GM23338 (cell line): ENCODE results near the gene TEX54. TPM values are rescaled to one million over a fixed set of nuclear protein-coding genes. Genes with fewer than 3 reads are reported as not detected.

Source experiments
- ATAC-seq: fragments of 200-7000 bp; cut with Tn5 transposase; 3 replicates; pipeline ENCODE4 v1.9.1; 2020
- DNase-seq: peaks from one replicate; pipeline ENCODE4 v3.0.0-alpha.2; 2015; ENCODE audit warnings: low spot score
- H2AFZ ChIP-seq: fragments of 200-600 bp; sonication (generic); 2 replicates; pipeline ENCODE4 v1.8.0; 2016; ENCODE audit warnings: antibody characterized with exemption, mild to moderate bottlenecking, moderate library complexity
- H3F3A ChIP-seq: fragments of 200-600 bp; sonication (generic); replicated peaks from 2 replicates; pipeline ENCODE4 v1.8.0; 2017; ENCODE audit warnings: antibody characterized with exemption, mixed run types, low read depth
- H3K27ac ChIP-seq: fragments of 200-600 bp; sonication (generic); 2 replicates; pipeline ENCODE4 v1.6.1; 2016; ENCODE audit warnings: low read depth
- H3K27me3 ChIP-seq: fragments of 200-600 bp; sonication (generic); 2 replicates; pipeline ENCODE4 v1.8.0; 2016; ENCODE audit warnings: mild to moderate bottlenecking, mixed run types, moderate library complexity; ENCODE audit not compliant: insufficient read depth
- H3K36me3 ChIP-seq: fragments of 200-600 bp; sonication (generic); 2 replicates; pipeline ENCODE4 v1.8.0; 2016; ENCODE audit warnings: mild to moderate bottlenecking; ENCODE audit not compliant: insufficient read depth
- H3K4me1 ChIP-seq: fragments of 200-600 bp; sonication (generic); 2 replicates; pipeline ENCODE4 v1.8.0; 2016; ENCODE audit warnings: mild to moderate bottlenecking, moderate library complexity; ENCODE audit not compliant: insufficient read depth
- H3K4me2 ChIP-seq: fragments of 200-600 bp; sonication (generic); 2 replicates; pipeline ENCODE4 v1.7.1; 2017; ENCODE audit warnings: mixed run types
- H3K4me3 ChIP-seq: fragments of 200-600 bp; sonication (generic); 2 replicates; pipeline ENCODE4 v1.6.1; 2016; ENCODE audit warnings: mixed run types
- H3K79me2 ChIP-seq: fragments of 200-600 bp; sonication (generic); replicated peaks from 2 replicates; pipeline ENCODE4 v1.8.0; 2017; ENCODE audit warnings: mild to moderate bottlenecking; ENCODE audit not compliant: insufficient read depth
- H3K9me2 ChIP-seq: fragments of 200-600 bp; sonication (generic); 2 replicates; pipeline ENCODE4 v1.8.0; 2017; ENCODE audit not compliant: insufficient read depth
- H4K20me1 ChIP-seq: fragments of 200-600 bp; sonication (generic); replicated peaks from 2 replicates; pipeline ENCODE4 v1.8.0; 2017; ENCODE audit warnings: mild to moderate bottlenecking; ENCODE audit not compliant: insufficient read depth
- H3K27ac Mint-ChIP-seq: 2 replicates; pipeline ENCODE4 v1.8.0; 2020; ENCODE audit warnings: inconsistent platforms, mild to moderate bottlenecking, moderate library complexity, mixed read lengths
- H3K27me3 Mint-ChIP-seq: 3 replicates; pipeline ENCODE4 v1.8.0; 2022; ENCODE audit warnings: low read depth, mild to moderate bottlenecking, moderate library complexity, mixed read lengths, inconsistent platforms; ENCODE audit not compliant: insufficient read depth, poor library complexity
- H3K36me3 Mint-ChIP-seq: 3 replicates; pipeline ENCODE4 v1.8.0; 2021; ENCODE audit warnings: low read depth, mild to moderate bottlenecking, inconsistent platforms, moderate library complexity, mixed read lengths
- H3K4me1 Mint-ChIP-seq: 3 replicates; pipeline ENCODE4 v1.8.0; 2020; ENCODE audit warnings: mild to moderate bottlenecking, inconsistent platforms, mixed read lengths
- H3K4me3 Mint-ChIP-seq: 3 replicates; pipeline ENCODE4 v1.8.0; 2021; ENCODE audit warnings: moderate library complexity, mild to moderate bottlenecking, inconsistent platforms, mixed read lengths
- H3K9me3 Mint-ChIP-seq: 3 replicates; pipeline ENCODE4 v1.8.0; 2020; ENCODE audit warnings: moderate library complexity, mild to moderate bottlenecking, inconsistent platforms, mixed read lengths
- CREB1 ChIP-seq: fragments of 250-450 bp; sonication (Bioruptor Pico); IDR thresholded peaks from 2 replicates; pipeline ENCODE4 v1.5.0; 2020; ENCODE audit warnings: low read depth, mild to moderate bottlenecking, moderate library complexity
- POLR2AphosphoS5 ChIP-seq: IDR thresholded peaks from 2 replicates; pipeline ENCODE4 v1.6.1; 2016; ENCODE audit warnings: antibody characterized with exemption, low read depth
- STAT1 ChIP-seq: IDR thresholded peaks from one replicate; pipeline ENCODE4 v1.6.1; 2016; ENCODE audit warnings: antibody characterized with exemption; ENCODE audit not compliant: unreplicated experiment
- ZNF114 ChIP-seq: fragments of 250-450 bp; sonication (Bioruptor Pico); IDR thresholded peaks from 2 replicates; pipeline ENCODE4 v1.5.0; 2020; ENCODE audit warnings: mild to moderate bottlenecking, moderate library complexity
- ZNF331 ChIP-seq: fragments of 250-450 bp; sonication (Bioruptor Pico); IDR thresholded peaks from 2 replicates; pipeline ENCODE4 v1.5.0; 2020; ENCODE audit warnings: low read depth, mild to moderate bottlenecking, moderate library complexity
- polyA plus RNA-seq: library from polyadenylated mRNA; unstranded; fragments of >200 nt; fragmentation: Nextera tagmentation; extraction: Ambion mirVana; gene quantifications from 2 replicates; pipeline ENCODE4 v1.2.1, GENCODE V29; 2016
- total RNA-seq: library from RNA; depleted of rRNA; stranded (reverse); fragments of >200 nt; shearing (Covaris generic); gene quantifications from 2 replicates; pipeline ENCODE4 v1.2.3, GENCODE V29; 2014
- TF ChIP-seq, protein P1 (sequence below): fragments of 250-450 bp; sonication (Bioruptor Pico); IDR thresholded peaks from 2 replicates; pipeline ENCODE4 v1.5.0; 2020; ENCODE audit warnings: mild to moderate bottlenecking, moderate library complexity
- TF ChIP-seq, protein P2 (sequence below), 2 experiments: fragments of 200-600 bp in 1 of 2; sonication (generic) in 1 of 2; conservative IDR thresholded peaks; 2 replicates each; pipeline versions ENCODE4 v1.5.1 to v1.6.1; 2016 to 2017; ENCODE audit warnings: antibody characterized with exemption in 2 of 2, low read depth in 2 of 2, mild to moderate bottlenecking in 2 of 2, moderate library complexity in 1 of 2
- TF ChIP-seq, protein P3 (sequence below): IDR thresholded peaks from 2 replicates; pipeline ENCODE4 v1.6.1; 2016; ENCODE audit warnings: antibody characterized with exemption

The TEX54 gene
- total and polyA plus RNA-seq, 2 experiments from 2014 or later: 1.9 TPM; not detected in 1

DNA sequence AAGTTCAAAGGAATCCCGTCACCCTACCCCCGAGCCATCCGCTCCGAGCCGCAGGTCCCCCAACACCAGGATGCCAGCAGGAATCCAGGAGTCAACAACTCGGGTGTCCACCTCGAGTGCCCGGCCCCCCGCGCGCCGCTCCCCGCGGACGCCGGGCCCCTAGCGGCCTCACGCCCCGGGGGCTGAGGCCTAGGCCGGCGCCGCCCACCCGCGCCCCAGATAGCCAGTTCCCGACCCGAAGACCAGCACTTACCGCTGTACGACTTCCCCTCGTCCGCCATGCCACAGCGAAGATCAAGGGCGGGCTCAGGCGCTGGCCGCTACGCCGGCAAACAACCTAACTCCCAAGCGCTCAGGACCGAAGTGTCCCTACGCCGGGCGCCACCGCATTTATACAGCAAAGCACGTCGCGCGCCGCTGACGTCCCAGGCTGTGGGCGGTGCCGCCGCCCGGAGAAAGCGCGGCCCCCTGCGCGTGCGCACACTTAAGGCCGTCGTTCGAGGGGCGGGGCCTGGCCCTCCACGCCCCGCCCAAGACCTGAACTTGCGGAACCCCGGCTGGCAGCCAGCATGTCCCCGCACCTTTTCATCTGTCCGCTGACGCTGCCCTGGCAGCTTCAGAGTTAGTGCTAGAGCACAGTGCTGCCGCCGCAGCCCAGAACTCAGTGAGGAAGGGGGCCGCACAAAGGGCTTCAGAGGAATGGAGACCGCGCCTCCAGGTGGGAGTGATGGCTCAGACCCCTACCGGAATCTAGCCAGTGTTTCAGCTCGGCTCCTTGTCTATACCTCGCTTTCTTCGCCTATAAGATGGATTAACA, 27.4 kb downstream of the TEX54 start, which contains the start of gene NXF1:
Gene NXF1, minus strand, starts transcription at position 365 of the 817 bp plus-strand sequence. Its CDS starts 84 bp downstream, at position 281.
- Histone ChIP-seq H3K27ac (peak within 1 kb of the TSS; percentile 92), H3F3A (peaks cover 12% of the 10 kb centered on the region)

DNA sequence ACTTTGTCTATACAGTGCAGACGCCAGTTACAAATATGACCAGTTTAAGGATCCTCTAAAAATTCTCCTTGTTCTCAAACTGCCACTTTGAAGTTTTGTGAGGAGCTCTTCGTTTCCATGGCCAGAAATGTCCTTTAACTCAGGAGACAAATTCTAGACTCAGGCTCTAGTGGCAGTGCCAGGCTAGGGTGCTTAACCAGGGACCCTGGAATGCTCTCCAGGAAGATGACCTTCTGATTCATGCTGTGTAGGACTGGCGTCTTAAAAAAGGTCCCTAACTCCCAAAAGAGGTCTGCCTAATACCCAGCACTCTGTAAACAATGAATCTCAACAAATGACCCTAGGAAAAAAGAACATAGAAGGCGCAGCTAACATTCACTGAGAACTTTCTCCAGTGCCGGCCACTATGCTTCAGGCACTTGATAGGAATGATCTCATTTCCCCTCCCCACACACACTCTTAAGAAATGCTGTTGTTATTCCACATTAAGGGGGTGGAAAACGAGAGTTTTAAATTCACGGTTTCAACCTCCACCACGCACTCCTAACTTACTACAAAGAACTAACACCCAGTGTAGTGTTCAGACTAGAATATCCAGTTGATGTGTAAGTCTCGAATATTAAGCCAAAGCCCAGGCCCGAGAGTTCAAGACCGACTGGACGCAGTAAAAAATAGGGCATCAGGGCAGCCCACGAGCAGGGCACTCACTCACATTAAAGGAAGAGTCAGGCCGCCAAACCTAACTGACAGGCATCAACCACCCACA, 28.1 kb downstream of the TEX54 start:
- H2AFZ ChIP-seq: peak overlapping the region; percentile 59; the same call in 1 of the 2 replicates
- H4K20me1 ChIP-seq: peaks cover 10% of the 10 kb centered on the region
- no peaks in the 10 kb centered on the region for H3K9me3 Mint-ChIP-seq
- peaks cover 18% of the 10 kb centered on the region for H3K4me1 Mint-ChIP-seq
- peaks cover 12% of the 10 kb centered on the region for H3F3A ChIP-seq
- DNase-seq (no peak), ATAC-seq (no peak)
- H3K27me3 Mint-ChIP-seq: peaks cover 7% of the 10 kb centered on the region
- peak overlapping the region; percentile 97 for H3K4me3 Mint-ChIP-seq
- H3K36me3 ChIP-seq: peaks cover 27% of the 10 kb centered on the region; the same call in 1 of the 2 replicates
- H3K4me2 ChIP-seq: peak overlapping the region; percentile 89
- H3K4me1 ChIP-seq: peaks cover 14% of the 10 kb centered on the region; the same call in 1 of the 2 replicates
- peaks cover 27% of the 10 kb centered on the region for H3K79me2 ChIP-seq
- peak overlapping the region; percentile 73 for H3K4me3 ChIP-seq
- no peaks in the 10 kb centered on the region for H3K9me2 ChIP-seq
- H3K36me3 Mint-ChIP-seq: peaks cover 39% of the 10 kb centered on the region
- H3K27me3 ChIP-seq: no peaks in the 10 kb centered on the region
- peak overlapping the region; percentile 68; the same call in 1 of the 2 replicates for H3K27ac Mint-ChIP-seq
- H3K27ac ChIP-seq: peak overlapping the region; percentile 39; the same call in 1 of the 2 replicates
- no peak for TF ChIP-seq ZNF331 (CRISPR knock-in tag)
- TF ChIP-seq, protein P1, sequence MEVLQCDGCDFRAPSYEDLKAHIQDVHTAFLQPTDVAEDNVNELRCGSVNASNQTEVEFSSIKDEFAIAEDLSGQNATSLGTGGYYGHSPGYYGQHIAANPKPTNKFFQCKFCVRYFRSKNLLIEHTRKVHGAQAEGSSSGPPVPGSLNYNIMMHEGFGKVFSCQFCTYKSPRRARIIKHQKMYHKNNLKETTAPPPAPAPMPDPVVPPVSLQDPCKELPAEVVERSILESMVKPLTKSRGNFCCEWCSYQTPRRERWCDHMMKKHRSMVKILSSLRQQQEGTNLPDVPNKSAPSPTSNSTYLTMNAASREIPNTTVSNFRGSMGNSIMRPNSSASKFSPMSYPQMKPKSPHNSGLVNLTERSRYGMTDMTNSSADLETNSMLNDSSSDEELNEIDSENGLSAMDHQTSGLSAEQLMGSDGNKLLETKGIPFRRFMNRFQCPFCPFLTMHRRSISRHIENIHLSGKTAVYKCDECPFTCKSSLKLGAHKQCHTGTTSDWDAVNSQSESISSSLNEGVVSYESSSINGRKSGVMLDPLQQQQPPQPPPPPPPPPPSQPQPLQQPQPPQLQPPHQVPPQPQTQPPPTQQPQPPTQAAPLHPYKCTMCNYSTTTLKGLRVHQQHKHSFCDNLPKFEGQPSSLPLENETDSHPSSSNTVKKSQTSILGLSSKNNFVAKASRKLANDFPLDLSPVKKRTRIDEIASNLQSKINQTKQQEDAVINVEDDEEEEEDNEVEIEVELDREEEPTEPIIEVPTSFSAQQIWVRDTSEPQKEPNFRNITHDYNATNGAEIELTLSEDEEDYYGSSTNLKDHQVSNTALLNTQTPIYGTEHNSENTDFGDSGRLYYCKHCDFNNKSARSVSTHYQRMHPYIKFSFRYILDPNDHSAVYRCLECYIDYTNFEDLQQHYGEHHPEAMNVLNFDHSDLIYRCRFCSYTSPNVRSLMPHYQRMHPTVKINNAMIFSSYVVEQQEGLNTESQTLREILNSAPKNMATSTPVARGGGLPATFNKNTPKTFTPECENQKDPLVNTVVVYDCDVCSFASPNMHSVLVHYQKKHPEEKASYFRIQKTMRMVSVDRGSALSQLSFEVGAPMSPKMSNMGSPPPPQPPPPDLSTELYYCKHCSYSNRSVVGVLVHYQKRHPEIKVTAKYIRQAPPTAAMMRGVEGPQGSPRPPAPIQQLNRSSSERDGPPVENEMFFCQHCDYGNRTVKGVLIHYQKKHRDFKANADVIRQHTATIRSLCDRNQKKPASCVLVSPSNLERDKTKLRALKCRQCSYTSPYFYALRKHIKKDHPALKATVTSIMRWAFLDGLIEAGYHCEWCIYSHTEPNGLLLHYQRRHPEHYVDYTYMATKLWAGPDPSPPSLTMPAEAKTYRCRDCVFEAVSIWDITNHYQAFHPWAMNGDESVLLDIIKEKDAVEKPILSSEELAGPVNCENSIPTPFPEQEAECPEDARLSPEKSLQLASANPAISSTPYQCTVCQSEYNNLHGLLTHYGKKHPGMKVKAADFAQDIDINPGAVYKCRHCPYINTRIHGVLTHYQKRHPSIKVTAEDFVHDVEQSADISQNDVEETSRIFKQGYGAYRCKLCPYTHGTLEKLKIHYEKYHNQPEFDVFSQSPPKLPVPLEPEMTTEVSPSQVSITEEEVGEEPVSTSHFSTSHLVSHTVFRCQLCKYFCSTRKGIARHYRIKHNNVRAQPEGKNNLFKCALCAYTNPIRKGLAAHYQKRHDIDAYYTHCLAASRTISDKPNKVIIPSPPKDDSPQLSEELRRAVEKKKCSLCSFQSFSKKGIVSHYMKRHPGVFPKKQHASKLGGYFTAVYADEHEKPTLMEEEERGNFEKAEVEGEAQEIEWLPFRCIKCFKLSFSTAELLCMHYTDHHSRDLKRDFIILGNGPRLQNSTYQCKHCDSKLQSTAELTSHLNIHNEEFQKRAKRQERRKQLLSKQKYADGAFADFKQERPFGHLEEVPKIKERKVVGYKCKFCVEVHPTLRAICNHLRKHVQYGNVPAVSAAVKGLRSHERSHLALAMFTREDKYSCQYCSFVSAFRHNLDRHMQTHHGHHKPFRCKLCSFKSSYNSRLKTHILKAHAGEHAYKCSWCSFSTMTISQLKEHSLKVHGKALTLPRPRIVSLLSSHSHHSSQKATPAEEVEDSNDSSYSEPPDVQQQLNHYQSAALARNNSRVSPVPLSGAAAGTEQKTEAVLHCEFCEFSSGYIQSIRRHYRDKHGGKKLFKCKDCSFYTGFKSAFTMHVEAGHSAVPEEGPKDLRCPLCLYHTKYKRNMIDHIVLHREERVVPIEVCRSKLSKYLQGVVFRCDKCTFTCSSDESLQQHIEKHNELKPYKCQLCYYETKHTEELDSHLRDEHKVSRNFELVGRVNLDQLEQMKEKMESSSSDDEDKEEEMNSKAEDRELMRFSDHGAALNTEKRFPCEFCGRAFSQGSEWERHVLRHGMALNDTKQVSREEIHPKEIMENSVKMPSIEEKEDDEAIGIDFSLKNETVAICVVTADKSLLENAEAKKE (CRISPR knock-in tag): no peak
- no peak for TF ChIP-seq ZNF114 (CRISPR knock-in tag)

More for the DNA sequence above, 27.4 kb downstream of the TEX54 start, which contains the start of gene NXF1:
- Mint-ChIP-seq H3K4me3 (peak within 1 kb of the TSS; percentile 97), H3K27ac (peak within 1 kb of the TSS; percentile 97), H3K36me3 (peaks cover 32% of the 10 kb centered on the region), H3K4me1 (peaks cover 18% of the 10 kb centered on the region), H3K27me3 (peaks cover 7% of the 10 kb centered on the region), H3K9me3 (no peaks in the 10 kb centered on the region)
- no peak for TF ChIP-seq STAT1
- TF ChIP-seq, protein P2, sequence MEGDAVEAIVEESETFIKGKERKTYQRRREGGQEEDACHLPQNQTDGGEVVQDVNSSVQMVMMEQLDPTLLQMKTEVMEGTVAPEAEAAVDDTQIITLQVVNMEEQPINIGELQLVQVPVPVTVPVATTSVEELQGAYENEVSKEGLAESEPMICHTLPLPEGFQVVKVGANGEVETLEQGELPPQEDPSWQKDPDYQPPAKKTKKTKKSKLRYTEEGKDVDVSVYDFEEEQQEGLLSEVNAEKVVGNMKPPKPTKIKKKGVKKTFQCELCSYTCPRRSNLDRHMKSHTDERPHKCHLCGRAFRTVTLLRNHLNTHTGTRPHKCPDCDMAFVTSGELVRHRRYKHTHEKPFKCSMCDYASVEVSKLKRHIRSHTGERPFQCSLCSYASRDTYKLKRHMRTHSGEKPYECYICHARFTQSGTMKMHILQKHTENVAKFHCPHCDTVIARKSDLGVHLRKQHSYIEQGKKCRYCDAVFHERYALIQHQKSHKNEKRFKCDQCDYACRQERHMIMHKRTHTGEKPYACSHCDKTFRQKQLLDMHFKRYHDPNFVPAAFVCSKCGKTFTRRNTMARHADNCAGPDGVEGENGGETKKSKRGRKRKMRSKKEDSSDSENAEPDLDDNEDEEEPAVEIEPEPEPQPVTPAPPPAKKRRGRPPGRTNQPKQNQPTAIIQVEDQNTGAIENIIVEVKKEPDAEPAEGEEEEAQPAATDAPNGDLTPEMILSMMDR (conservative IDR thresholded peaks at IDR 0.05; ENCODE audit: low read depth in 2 of 2): 0 out of 4 replicates have a peak, but pooled peaks of 1 of the 2 experiments have one; percentile 9
- peak; percentile 100 for TF ChIP-seq POLR2AphosphoS5
- TF ChIP-seq, protein P3, sequence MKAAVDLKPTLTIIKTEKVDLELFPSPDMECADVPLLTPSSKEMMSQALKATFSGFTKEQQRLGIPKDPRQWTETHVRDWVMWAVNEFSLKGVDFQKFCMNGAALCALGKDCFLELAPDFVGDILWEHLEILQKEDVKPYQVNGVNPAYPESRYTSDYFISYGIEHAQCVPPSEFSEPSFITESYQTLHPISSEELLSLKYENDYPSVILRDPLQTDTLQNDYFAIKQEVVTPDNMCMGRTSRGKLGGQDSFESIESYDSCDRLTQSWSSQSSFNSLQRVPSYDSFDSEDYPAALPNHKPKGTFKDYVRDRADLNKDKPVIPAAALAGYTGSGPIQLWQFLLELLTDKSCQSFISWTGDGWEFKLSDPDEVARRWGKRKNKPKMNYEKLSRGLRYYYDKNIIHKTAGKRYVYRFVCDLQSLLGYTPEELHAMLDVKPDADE: peak; percentile 64; the same call in 1 of the 2 replicates
- peak; percentile 98 for TF ChIP-seq CREB1 (CRISPR knock-in tag)
- ATAC-seq: peak; percentile 93
- Histone ChIP-seq H3K4me3 (peak within 1 kb of the TSS; percentile 73), H3K36me3 (peaks cover 27% of the 10 kb centered on the region; the same call in 1 of the 2 replicates), H3K4me1 (peaks cover 14% of the 10 kb centered on the region; the same call in 1 of the 2 replicates), H3K27me3 (no peaks in the 10 kb centered on the region), H4K20me1 (peaks cover 10% of the 10 kb centered on the region), H3K4me2 (peak within 1 kb of the TSS; percentile 94), H2AFZ (peak within 1 kb of the TSS; percentile 98), H3K79me2 (peaks cover 27% of the 10 kb centered on the region), H3K9me2 (no peaks in the 10 kb centered on the region)
- peak; percentile 96 for DNase-seq
